Stimulated activated CD4-positive, alpha-beta T cell treated with anti-CD3 and anti-CD28 coated beads, Interleukin-15, amount 100 ng/mL, for 1 hour (primary cell): ENCODE measurements around the gene CYFIP1.
"Not testable (repeated sequence)": the region's sequence is repeated elsewhere in the genome, so short reads cannot be mapped to it uniquely, and the experiment has no call there.

Source experiments
- DNase-seq, 2 donors: peaks; one replicate each; pipeline ENCODE4 v3.0.0-alpha.2; 2020; ENCODE audit warnings: low read depth in 1 of 2, low spot score in 1 of 2

The CYFIP1 gene

DNA sequence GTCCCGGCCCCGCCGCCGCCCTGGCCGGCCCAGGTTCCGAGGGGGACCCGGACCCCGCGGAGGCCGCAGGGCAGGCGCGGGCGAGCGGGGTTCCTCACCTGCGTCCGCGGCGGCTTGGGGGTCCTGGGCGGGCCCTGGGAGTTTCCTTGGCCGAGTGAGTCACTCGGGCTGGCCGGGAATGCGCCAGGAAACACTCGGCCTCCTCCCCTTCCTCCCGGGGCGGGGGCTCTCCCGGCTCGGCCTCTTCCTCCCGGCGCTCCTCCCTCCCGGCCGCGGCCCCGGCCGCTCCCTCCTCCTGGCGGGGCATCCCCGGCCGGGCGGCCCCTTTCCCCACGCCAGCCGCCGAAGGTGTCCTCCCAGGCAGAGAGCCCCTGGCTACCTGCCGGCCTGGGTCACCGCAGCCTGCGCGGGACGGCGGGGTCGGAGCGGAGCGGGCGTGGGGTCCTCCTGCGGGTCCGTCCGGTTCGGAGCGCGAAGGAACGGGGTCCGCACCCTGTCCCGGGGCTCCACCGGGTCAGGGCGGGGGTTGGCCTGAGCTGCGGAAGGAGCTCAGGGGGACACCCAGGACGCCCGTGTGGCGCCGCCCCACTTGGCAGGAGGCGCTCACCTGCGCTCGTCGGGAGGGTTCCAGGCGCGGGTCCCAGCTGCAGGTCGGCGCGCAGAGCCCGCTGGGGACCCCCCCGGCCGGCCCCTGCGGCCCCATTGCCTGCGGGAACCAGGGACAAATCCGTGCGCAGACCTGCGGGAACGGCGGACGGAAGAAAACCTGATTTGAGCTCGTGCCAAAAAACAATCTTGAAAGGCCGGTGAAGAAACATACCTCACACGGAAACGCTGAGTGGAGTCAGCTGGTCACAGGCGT, at the start of gene CYFIP1:
TSS of gene CYFIP1 (minus strand) at position 180 of the 862 bp plus-strand sequence. CDS start 33,083 bp downstream, outside the sequence.
- DNase-seq = no peak

DNA sequence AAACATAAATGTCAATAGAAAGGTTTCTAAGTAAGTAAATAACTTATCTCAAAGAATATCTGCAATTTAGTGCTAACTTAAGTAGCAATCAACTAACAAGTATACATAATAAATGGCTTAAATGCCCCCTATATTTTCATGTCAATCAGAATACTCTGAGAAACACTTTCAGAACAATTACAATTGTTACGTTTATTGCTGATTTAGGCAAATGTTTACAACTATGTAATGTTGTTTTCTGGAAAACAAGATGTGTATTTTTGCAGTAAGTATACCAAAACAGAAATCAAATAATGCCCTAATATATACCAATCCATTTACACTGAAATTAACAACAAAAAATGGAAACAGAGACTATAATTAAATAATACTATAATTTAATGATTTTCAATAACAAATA, 46.0 kb upstream of the CYFIP1 start:
- no peak for DNase-seq

DNA sequence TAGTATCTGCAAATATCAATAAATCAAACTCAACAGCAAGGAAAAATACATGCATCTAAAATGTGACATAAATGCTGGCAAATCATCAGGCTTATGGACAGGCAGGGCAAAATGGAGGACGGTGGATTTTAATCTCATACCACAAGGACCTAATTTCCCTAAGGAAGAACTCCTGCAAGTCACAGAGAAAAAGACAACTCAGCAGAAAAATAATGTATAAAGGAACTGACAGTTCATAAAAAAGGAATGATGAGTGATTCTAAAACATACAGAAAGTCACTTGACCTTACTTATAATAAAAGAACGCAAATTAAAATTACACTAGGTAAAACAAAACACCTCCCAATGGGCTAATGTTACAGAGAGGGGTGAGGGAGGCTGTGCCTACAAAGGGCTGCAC, 42.0 kb upstream of the CYFIP1 start:
- no peak for DNase-seq

DNA sequence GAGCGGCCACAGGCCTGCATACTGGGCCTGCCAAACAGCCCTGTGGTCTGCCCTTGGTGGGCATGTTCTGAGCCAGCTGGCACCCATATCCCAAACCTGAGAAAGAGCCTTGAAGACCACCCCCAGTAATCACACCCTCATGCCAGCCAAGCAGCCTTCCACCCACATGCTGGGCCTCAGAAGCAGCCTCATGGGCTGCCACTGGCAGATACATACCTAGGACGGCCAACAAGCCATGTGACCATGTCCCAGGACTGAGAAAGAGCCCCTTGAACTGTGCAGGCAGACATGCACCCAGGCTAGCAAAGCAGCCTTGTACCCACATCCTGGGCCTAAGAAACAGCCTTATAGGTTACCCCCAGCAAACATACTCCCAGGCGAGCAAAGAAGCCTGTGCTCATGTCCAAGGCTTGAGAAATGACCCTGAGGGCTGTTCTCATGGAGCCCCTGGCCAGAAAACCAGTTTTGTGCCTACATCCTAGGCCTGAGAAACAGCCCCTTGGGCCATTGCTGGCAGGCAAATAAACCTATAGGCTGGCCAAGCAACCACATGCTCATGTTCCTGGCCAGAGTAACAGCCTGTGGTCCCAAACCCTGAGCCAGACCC, 34.3 kb upstream of the CYFIP1 start:
- no peak for DNase-seq

DNA sequence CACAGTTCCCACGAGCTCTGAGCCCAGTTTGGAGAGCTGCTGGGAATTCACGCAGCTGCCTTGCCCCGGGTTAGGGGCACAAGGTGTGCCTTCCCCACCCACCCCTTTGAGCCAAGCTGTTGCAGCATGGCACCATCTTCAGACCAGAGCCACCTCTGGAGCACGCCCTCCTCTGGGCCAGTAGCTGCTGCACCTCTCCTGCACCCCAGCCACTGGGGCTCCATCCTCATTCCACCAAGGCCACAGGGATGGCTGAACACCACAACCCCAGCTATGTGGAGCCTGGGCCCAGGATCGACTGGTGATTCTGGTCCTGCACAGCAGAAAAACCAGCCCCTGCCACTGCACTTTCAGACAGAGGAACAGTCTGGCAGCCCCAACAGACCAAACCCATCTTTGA, 33.5 kb upstream of the CYFIP1 start:
- no peak for DNase-seq

GRCh38 chr15:23012616-23013015, 32.4 kb upstream of the CYFIP1 start:
- DNase-seq = not testable (repeated sequence)

GRCh38 chr15:23003736-23004135, 23.6 kb upstream of the CYFIP1 start:
- no peak for DNase-seq

- no peak for DNase-seq
These were observed 22.8 kb upstream of the CYFIP1 start for GRCh38 chr15:23002920-23003319.

- no peak for DNase-seq
These were observed 15.6 kb upstream of the CYFIP1 start for GRCh38 chr15:22995795-22996194.

DNA sequence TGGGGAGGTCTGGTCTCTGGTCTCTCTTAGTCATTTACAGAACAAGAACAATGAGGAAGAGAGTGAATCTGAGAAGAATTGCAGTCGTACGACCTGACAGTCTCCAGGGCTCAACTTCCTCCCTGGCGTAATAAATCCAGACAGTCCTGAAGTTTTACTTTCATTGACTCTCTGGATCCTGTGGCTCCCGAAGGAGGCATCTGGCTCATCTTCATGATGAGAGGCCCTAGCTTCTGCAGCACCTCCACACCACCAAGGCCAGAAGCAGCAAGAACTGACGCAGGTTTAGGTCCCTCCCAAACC, 11.8 kb upstream of the CYFIP1 start:
- DNase-seq = no peak

- DNase-seq = no peak
These were observed 9.7 kb upstream of the CYFIP1 start for GRCh38 chr15:22989576-22990477.

DNA sequence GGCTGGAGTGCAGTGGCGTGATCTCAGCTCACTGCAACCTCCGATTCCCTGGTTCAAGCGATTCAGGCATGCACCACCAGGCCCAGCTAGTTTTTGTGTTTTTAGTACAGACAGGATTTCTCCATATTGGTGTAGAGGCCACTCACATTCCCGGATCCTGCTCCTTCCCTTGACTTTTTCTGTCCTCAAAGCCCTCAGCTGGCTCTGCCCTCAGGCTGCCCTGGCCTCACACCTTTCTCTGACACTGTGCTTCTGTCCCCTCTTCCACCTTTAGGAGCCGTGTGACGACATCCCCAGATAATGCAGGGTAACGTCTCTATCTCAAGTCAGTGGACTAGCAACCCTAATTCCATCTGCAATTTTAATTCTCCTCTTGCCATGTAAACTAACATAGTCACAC, 8.6 kb upstream of the CYFIP1 start:
- DNase-seq = no peak

DNA sequence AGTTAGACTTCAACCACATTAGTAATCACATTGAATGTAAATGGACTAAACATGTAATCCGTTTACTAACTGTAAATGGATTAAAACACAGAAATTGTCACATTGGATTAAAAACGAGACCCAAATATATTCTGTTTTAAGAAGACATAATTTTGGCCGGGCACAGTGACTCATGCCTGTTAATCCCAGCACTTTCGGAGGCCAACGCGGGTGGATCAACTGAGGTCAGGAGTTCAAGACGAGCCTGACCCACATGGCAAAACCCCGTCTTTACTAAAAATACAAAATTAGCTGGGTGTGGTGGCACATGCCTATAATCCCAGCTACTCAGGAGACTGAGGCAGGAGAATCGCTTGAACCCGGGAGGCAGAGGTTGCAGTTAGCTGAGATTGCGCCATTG, 1.8 kb upstream of the CYFIP1 start:
- not testable (repeated sequence) for DNase-seq

GRCh38 chr15:22981051-22981840, 1.1 kb upstream of the CYFIP1 start:
- DNase-seq = no peak

DNA sequence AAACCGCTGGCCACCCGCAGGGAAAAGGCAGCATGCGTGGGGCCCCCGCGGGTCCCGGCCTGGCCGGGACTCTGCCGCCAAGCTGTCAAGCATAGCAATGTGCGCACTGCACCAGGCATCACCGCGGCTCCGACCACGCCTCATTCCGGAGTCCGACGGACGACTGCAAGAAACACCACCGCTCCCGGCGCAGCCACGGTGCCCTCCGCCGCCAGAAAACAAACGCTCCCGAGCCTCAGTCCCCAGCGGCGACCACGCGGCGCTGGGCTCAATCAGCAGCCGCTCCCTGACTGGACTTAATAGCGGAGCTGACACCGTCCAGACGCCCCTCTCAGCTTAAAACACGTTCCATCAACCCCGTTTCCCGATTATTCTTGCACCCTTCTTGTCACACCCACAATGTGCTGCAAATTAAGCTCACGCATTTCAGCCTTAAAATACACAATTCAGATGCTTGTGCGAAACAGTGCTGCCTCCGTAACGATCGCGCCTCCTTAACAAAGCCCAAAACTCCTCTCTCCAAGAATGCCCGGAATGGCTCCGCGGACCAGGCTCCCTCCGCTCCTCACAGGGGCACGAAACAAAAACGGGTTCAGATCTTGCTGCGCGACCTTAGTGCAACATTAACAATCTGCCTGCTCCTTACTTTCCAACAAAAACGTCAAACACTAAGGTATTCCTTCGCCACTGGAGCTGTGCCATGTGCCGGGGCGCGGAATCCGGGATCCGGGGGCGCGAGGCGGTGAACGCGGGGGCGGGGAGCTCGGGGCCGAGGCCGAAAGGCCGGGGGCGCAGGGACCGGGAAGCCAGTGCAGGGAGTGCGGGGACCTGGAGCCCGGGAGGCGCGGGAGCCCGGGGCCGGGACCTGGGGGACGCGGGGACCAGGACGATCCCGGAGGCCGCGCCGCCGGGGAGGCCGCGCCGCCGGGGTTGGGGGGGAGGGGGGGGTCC, 655 bp downstream of the CYFIP1 start:
- no peak for DNase-seq

- DNase-seq = no peak
These were observed 1.4 kb downstream of the CYFIP1 start for GRCh38 chr15:22978691-22979237.

- DNase-seq = no peak
These were observed 5.4 kb downstream of the CYFIP1 start for GRCh38 chr15:22974745-22975144.

GRCh38 chr15:22973987-22974386, 6.2 kb downstream of the CYFIP1 start:
- no peak for DNase-seq

GRCh38 chr15:22973286-22973685, 6.9 kb downstream of the CYFIP1 start:
- DNase-seq = no peak

DNA sequence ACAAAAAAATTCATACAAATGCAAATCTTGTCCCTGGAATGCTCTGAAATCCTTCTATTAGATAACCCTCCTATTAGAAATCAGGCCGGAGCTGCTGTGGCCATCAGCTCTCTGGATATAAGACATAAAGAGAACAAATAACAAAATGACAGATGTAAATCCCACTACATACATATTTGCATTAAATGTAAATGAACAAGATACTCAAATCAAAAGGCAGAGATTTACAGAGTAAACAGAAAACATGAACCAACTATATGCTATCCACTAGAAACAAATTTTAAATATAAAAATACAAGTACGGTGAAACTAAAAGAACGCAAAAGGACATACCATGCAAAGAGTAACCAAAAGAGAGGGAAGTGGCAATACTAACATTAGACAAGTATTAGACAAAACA, 10.7 kb downstream of the CYFIP1 start:
- DNase-seq = no peak
